ENCODE results near the gene DDN. TPM values are rescaled to one million over a fixed set of nuclear protein-coding genes. Genes with fewer than 3 reads are reported as not detected.

The DDN gene

DNA sequence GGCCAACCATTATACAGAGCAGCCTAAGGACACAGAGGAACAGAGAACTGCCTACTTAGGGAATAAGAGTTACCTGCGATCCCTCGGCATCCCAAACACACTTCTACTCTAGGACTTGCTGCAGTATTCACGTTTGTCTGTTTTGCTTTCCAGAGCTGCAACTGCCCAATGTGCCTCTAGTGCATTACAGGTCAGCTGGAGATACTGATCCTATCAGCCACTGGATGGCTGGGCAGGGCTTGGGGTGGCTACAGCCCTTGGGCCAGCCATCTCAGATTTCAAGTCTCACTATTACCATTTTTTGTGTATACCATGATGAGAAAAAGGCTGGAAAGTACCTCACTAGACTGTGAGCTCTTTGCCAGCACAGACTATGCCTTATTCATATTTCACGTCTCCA, 46.5 kb downstream of the DDN start:
- Histone ChIP-seq H3K9ac (ENCODE audit: low read depth, low read length) (no peak overlapping the region), H3K36me3 (ENCODE audit: insufficient read depth, low read length) (peaks cover 42% of the 10 kb centered on the region), H3K4me1 (ENCODE audit: control insufficient read depth, insufficient read depth, low read length) (peaks cover 11% of the 10 kb centered on the region), H3K4me3 (ENCODE audit: low read length) (no peak overlapping the region), H3K4me2 (ENCODE audit: low read length) (no peak overlapping the region), H3K27me3 (ENCODE audit: control insufficient read depth, insufficient read depth, low read length) (no peaks in the 10 kb centered on the region), H3K9me3 (replicated peaks; ENCODE audit: low read length) (no peaks in the 10 kb centered on the region)

DNA sequence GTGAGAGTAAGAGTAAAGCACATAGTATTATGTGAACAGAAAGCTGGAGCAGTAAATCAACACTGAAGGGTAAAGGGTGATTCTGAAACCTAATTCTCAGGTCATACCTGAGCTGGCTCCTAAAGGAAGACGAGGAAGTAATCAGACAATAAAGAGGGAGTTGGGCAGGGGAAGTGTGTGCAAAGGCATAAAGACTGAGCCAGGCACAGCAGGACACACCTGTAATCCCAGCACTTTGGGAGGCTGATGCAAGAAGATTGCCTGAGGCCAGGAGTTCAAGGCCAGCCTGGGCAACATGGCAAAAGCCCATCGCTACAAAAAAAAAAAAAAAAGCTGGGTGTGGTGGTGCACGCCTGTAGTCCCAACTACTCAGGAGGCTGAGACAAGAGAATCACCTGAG, 51.4 kb downstream of the DDN start:
- Histone ChIP-seq H3K4me1 (ENCODE audit: control insufficient read depth, insufficient read depth, low read length) (no peaks in the 10 kb centered on the region), H3K36me3 (ENCODE audit: insufficient read depth, low read length) (peaks cover 24% of the 10 kb centered on the region), H3K4me3 (ENCODE audit: low read length) (no peak overlapping the region), H3K27me3 (ENCODE audit: control insufficient read depth, insufficient read depth, low read length) (no peaks in the 10 kb centered on the region), H3K9ac (ENCODE audit: low read depth, low read length) (no peak overlapping the region), H3K4me2 (ENCODE audit: low read length) (no peak overlapping the region), H3K9me3 (replicated peaks; ENCODE audit: low read length) (no peaks in the 10 kb centered on the region)

DNA sequence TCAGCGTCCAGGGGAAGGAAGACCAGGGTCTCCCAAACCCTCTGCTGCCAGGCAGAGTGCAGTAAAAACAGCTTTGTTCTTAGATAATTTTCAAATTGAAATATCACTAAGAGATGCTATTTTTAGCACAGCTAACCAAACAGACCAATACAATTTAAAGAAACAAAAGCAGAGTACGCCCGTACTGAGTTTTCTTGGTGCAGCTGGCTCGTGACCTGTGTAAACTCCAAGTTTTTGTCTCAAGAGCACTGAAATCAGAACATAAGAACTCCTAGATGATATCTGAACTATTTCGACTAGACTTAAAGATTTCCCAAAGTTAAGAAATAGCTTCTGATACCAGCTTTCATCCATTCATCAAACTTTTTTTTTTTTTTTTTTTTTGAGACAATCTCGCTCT, 52.2 kb downstream of the DDN start:
- H3K4me3 ChIP-seq (ENCODE audit: low read length): no peak overlapping the region
- H3K27me3 ChIP-seq (ENCODE audit: control insufficient read depth, insufficient read depth, low read length): no peaks in the 10 kb centered on the region
- H3K9me3 ChIP-seq (replicated peaks; ENCODE audit: low read length): no peaks in the 10 kb centered on the region
- H3K36me3 ChIP-seq (ENCODE audit: insufficient read depth, low read length): peaks cover 23% of the 10 kb centered on the region
- no peaks in the 10 kb centered on the region for H3K4me1 ChIP-seq (ENCODE audit: control insufficient read depth, insufficient read depth, low read length)
- H3K4me2 ChIP-seq (ENCODE audit: low read length): no peak overlapping the region
- H3K9ac ChIP-seq (ENCODE audit: low read depth, low read length): no peak overlapping the region

DNA sequence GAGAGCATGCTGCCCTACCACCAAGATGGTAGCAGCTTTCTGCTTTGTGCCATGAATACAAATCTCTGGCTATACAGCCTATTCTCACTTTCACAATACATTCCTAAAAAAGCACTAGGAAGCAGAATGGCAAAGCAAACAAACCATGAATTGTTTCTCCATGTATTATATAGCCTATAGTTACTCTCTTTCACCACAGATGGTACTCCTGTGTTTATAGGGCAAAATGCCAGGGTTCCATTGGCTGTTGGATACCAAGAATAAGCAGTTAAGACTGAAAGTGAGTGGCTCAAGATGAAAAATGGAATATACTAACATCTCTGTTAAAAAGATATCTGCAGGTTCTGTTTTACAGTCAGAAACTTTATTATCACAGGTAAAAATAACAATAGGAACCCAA, 53.0 kb downstream of the DDN start:
- H3K36me3 ChIP-seq (ENCODE audit: insufficient read depth, low read length): peaks cover 27% of the 10 kb centered on the region
- no peak overlapping the region for H3K4me2 ChIP-seq (ENCODE audit: low read length)
- H3K9ac ChIP-seq (ENCODE audit: low read depth, low read length): no peak overlapping the region
- H3K4me1 ChIP-seq (ENCODE audit: control insufficient read depth, insufficient read depth, low read length): no peaks in the 10 kb centered on the region
- no peaks in the 10 kb centered on the region for H3K9me3 ChIP-seq (replicated peaks; ENCODE audit: low read length)
- H3K4me3 ChIP-seq (ENCODE audit: low read length): no peak overlapping the region
- no peaks in the 10 kb centered on the region for H3K27me3 ChIP-seq (ENCODE audit: control insufficient read depth, insufficient read depth, low read length)

Small RNA genes lying within 50 kb of the gene (small RNA-seq; reads per million reads assigned to genes)
- gene RNU6-940P: not detected
